K562 (cell line): Measurements from ENCODE around the gene NXPH4. TPM values are rescaled to one million over a fixed set of nuclear protein-coding genes. Genes with fewer than 3 reads are reported as not detected.

Experiments used
- CBX1 ChIP-seq: sonication (generic); IDR thresholded peaks from 2 replicates; pipeline ENCODE4 v1.6.1; 2016; ENCODE audit warnings: antibody characterized with exemption, low read depth, mild to moderate bottlenecking
- CC2D1A ChIP-seq: fragments of 450-650 bp; IDR thresholded peaks from 2 replicates; pipeline ENCODE4 v1.6.1; 2017; ENCODE audit warnings: mild to moderate bottlenecking
- ETV1 ChIP-seq: fragments of 450-650 bp; conservative IDR thresholded peaks from 2 replicates; pipeline ENCODE4 v1.6.1; 2016; ENCODE audit warnings: missing genetic modification characterization, control low read depth, low read depth, missing compliant biosample characterization
- ILF3 ChIP-seq: fragments of 450-650 bp; IDR thresholded peaks from 2 replicates; pipeline ENCODE4 v1.6.1; 2018; ENCODE audit warnings: antibody characterized with exemption, mild to moderate bottlenecking, moderate library complexity, borderline replicate concordance
- JUN ChIP-seq, 2 experiments: sonication (generic) in 1 of 2; formaldehyde crosslinking in 1 of 2; IDR thresholded peaks; 2 replicates each; pipeline versions ENCODE4 v1.6.1 to v1.8.0; 2012 to 2022; ENCODE audit warnings: borderline replicate concordance in 2 of 2, mild to moderate bottlenecking in 2 of 2, improper control_type of control experiment in 1 of 2, low read depth in 1 of 2, low read length in 1 of 2, missing genetic modification reagents in 1 of 2
- JUND ChIP-seq, 2 experiments: IDR thresholded peaks; 2 replicates in 1 of 2; 3 replicates in 1 of 2; pipeline ENCODE4 v1.6.1; 2011; ENCODE audit warnings: borderline replicate concordance in 2 of 2, low read depth in 2 of 2, low read length in 2 of 2, improper control_type of control experiment in 1 of 2, missing biosample characterization in 1 of 2, missing genetic modification characterization in 1 of 2, missing genetic modification reagents in 1 of 2
- MAZ ChIP-seq, 2 experiments: fragments of 450-650 bp in 1 of 2; sonication (generic) in 1 of 2; formaldehyde crosslinking; IDR thresholded peaks in 1 of 2; conservative IDR thresholded peaks in 1 of 2; 2 replicates each; pipeline versions ENCODE4 v1.4.0 to v1.5.0; 2020; ENCODE audit warnings: mild to moderate bottlenecking in 1 of 2, missing genetic modification reagents in 1 of 2
- MCM5 ChIP-seq: fragments of 450-650 bp; IDR thresholded peaks from 2 replicates; pipeline ENCODE4 v1.6.1; 2016; ENCODE audit warnings: low read depth
- MED1 ChIP-seq: sonication (generic); formaldehyde crosslinking; IDR thresholded peaks from 2 replicates; pipeline ENCODE4 v1.8.1; 2023; ENCODE audit warnings: missing genetic modification reagents, borderline replicate concordance
- MYC ChIP-seq, 2 experiments: fragments of 250-450 bp in 1 of 2; sonication (Bioruptor Pico) in 1 of 2; IDR thresholded peaks; 2 replicates each; pipeline versions ENCODE4 v1.5.1 to v1.6.1; 2012 to 2021; ENCODE audit warnings: low read depth in 2 of 2, borderline replicate concordance in 1 of 2, improper control_type of control experiment in 1 of 2, low read length in 1 of 2, mild to moderate bottlenecking in 1 of 2, moderate library complexity in 1 of 2
- NBN ChIP-seq: fragments of 450-650 bp; IDR thresholded peaks from 2 replicates; pipeline ENCODE4 v1.6.1; 2016; ENCODE audit warnings: low read depth, mild to moderate bottlenecking
- PPARD ChIP-seq: fragments of 250-450 bp; sonication (Bioruptor Pico); IDR thresholded peaks from 2 replicates; pipeline ENCODE4 v1.8.0; 2022; ENCODE audit warnings: inconsistent platforms, mild to moderate bottlenecking, moderate library complexity
- RUNX1 ChIP-seq: sonication (generic); IDR thresholded peaks from 2 replicates; pipeline ENCODE4 v1.6.1; 2016; ENCODE audit warnings: antibody characterized with exemption, low read depth
- SIX5 ChIP-seq, 2 experiments: IDR thresholded peaks; 2 replicates each; pipeline ENCODE4 v1.6.1; 2011; ENCODE audit warnings: low read length in 2 of 2, borderline replicate concordance in 1 of 2, low read depth in 1 of 2, mild to moderate bottlenecking in 1 of 2, moderate library complexity in 1 of 2; ENCODE audit not compliant: insufficient read depth in 1 of 2
- TCF3 ChIP-seq: sonication (generic); formaldehyde crosslinking; IDR thresholded peaks from 2 replicates; pipeline ENCODE4 v1.4.0; 2020; ENCODE audit warnings: mild to moderate bottlenecking, missing genetic modification reagents
- ZFP36 ChIP-seq: fragments of 150-350 bp; IDR thresholded peaks from 2 replicates; pipeline ENCODE4 v1.6.1; 2018; ENCODE audit warnings: low read length, low read depth; ENCODE audit not compliant: partially characterized antibody
- ZNF124 ChIP-seq: sonication (generic); formaldehyde crosslinking; IDR thresholded peaks from 2 replicates; pipeline ENCODE4 v1.8.1; 2022; ENCODE audit warnings: missing genetic modification reagents
- polyA plus RNA-seq, 8 experiments: library from polyadenylated mRNA; depleted of rRNA in 4 of 8; stranded (reverse) in 5 of 8; unstranded in 3 of 8; fragments of >200 nt; fragmentation: Nextera tagmentation in 2 of 8; fragmentation: Illumina TruSeq in 1 of 8; extraction: Ambion mirVana in 2 of 8; extraction: Trizol in 1 of 8; gene quantifications; 2 replicates each; pipeline versions ENCODE4 v1.2.1 to v1.2.3, GENCODE V29; 2011 to 2014; ENCODE audit warnings: inconsistent platforms in 1 of 8, missing spikeins in 1 of 8
- total RNA-seq, 7 experiments: library from RNA; depleted of rRNA in 6 of 7; stranded (reverse); fragments of >200 nt in 6 of 7; fragmentation: Illumina TruSeq in 2 of 7; extraction: Trizol in 2 of 7; gene quantifications; 2 replicates each; pipeline versions ENCODE4 v1.2.1 to v1.2.3, GENCODE V29; 2011 to 2021; ENCODE audit warnings: low replicate concordance in 1 of 7
- TF ChIP-seq, protein P1 (sequence below): fragments of 200-800 bp; sonication (Bioruptor generic); IDR thresholded peaks from 2 replicates; pipeline ENCODE4 v1.6.1; 2017; ENCODE audit warnings: missing genetic modification characterization, missing compliant biosample characterization
- TF ChIP-seq, protein P2 (sequence below), 2 experiments: IDR thresholded peaks; 2 replicates each; pipeline ENCODE4 v1.6.1; 2012; ENCODE audit warnings: improper control_type of control experiment in 2 of 2, low read depth in 2 of 2, low read length in 2 of 2, borderline replicate concordance in 1 of 2
- TF ChIP-seq, protein P3 (sequence below): fragments of 450-650 bp; formaldehyde crosslinking; IDR thresholded peaks from 2 replicates; pipeline ENCODE4 v1.4.0; 2020; ENCODE audit warnings: mild to moderate bottlenecking, moderate library complexity

The NXPH4 gene
- total and polyA plus RNA-seq, 9 of the 15 experiments (the other 6 are each of a cell fraction or from before 2014, with no cell fraction given): 0.49 to 2.7 (median 1.1) TPM; not detected in 4

DNA sequence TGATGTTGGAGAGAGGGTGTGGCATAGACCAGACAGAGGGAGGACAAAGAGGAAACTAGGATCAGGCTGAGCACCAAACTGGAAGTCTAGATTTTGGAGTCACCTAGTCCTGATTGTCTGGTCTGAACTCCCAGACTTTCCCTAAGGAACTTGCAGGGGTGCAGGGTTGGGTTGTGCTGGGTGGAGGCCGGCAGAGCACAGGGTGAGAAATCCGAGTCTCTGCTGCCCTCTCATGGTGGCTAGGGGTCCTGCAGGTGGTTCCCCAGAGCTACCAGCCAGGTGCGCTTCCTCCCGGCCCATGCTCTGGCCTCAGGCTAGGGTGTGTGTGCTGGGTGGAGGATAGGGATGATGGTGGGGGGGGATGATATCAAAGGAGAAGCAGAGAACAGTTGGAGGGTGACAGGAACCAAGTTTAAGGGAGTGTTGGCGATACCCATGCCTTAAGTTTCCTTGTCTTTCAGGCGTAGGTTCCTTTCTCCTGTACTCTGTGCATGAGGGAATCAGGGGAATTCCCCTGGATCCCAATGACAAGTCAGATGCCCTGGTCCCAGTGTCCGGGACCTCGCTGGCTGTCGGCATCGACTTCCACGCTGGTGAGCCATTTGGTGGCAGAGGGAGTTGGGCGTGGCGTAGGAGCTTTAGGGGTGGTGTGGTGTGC is 33.5 kb upstream of the NXPH4 start (continued):
- no peak for TF ChIP-seq PPARD (CRISPR knock-in tag)
- TF ChIP-seq, protein P1, sequence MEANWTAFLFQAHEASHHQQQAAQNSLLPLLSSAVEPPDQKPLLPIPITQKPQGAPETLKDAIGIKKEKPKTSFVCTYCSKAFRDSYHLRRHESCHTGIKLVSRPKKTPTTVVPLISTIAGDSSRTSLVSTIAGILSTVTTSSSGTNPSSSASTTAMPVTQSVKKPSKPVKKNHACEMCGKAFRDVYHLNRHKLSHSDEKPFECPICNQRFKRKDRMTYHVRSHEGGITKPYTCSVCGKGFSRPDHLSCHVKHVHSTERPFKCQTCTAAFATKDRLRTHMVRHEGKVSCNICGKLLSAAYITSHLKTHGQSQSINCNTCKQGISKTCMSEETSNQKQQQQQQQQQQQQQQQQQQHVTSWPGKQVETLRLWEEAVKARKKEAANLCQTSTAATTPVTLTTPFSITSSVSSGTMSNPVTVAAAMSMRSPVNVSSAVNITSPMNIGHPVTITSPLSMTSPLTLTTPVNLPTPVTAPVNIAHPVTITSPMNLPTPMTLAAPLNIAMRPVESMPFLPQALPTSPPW: no peak
- TF ChIP-seq ILF3: no peak
- TF ChIP-seq JUND (IDR thresholded peaks at IDR 0.05; ENCODE audit: borderline replicate concordance, low read depth, low read length): peak; percentile 27; the same call in 1 of the 2 replicates
- no peak for TF ChIP-seq JUND (tag; IDR thresholded peaks at IDR 0.05; ENCODE audit: borderline replicate concordance, low read depth, low read length)
- TF ChIP-seq ETV1 (tag): no peak
- TF ChIP-seq CBX1: no peak
- TF ChIP-seq MCM5: no peak
- TF ChIP-seq, protein P2, sequence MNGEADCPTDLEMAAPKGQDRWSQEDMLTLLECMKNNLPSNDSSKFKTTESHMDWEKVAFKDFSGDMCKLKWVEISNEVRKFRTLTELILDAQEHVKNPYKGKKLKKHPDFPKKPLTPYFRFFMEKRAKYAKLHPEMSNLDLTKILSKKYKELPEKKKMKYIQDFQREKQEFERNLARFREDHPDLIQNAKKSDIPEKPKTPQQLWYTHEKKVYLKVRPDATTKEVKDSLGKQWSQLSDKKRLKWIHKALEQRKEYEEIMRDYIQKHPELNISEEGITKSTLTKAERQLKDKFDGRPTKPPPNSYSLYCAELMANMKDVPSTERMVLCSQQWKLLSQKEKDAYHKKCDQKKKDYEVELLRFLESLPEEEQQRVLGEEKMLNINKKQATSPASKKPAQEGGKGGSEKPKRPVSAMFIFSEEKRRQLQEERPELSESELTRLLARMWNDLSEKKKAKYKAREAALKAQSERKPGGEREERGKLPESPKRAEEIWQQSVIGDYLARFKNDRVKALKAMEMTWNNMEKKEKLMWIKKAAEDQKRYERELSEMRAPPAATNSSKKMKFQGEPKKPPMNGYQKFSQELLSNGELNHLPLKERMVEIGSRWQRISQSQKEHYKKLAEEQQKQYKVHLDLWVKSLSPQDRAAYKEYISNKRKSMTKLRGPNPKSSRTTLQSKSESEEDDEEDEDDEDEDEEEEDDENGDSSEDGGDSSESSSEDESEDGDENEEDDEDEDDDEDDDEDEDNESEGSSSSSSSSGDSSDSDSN (IDR thresholded peaks at IDR 0.05; ENCODE audit: borderline replicate concordance in 1 of 2, low read depth in 2 of 2, low read length in 2 of 2): no peak
- TF ChIP-seq ZFP36: no peak
- TF ChIP-seq SIX5 (IDR thresholded peaks at IDR 0.05; ENCODE audit: borderline replicate concordance in 1 of 2, insufficient read depth in 1 of 2, low read depth in 1 of 2, low read length in 2 of 2): no peak
- no peak for TF ChIP-seq MED1 (CRISPR knock-in tag)
- peak; percentile 4 to 50; a peak in 2 of 4 replicates for TF ChIP-seq MAZ (CRISPR knock-in tag; conservative IDR thresholded peaks at IDR 0.05 in 1 of 2, IDR thresholded peaks at IDR 0.05 in 1 of 2)
- TF ChIP-seq JUN (IDR thresholded peaks at IDR 0.05; ENCODE audit: borderline replicate concordance, low read depth, low read length): no peak
- TF ChIP-seq JUN (CRISPR knock-in tag; IDR thresholded peaks at IDR 0.05; ENCODE audit: borderline replicate concordance): no peak
- TF ChIP-seq, protein P3, sequence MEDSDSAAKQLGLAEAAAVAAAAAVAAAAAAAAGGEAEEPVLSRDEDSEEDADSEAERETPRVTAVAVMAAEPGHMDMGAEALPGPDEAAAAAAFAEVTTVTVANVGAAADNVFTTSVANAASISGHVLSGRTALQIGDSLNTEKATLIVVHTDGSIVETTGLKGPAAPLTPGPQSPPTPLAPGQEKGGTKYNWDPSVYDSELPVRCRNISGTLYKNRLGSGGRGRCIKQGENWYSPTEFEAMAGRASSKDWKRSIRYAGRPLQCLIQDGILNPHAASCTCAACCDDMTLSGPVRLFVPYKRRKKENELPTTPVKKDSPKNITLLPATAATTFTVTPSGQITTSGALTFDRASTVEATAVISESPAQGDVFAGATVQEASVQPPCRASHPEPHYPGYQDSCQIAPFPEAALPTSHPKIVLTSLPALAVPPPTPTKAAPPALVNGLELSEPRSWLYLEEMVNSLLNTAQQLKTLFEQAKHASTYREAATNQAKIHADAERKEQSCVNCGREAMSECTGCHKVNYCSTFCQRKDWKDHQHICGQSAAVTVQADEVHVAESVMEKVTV: peak; percentile 74; the same call in 1 of the 2 replicates
- 0 out of 2 replicates have a peak, but pooled peaks have one; percentile 34 for TF ChIP-seq MYC (IDR thresholded peaks at IDR 0.05; ENCODE audit: low read depth, low read length)
- TF ChIP-seq MYC (CRISPR knock-in tag; IDR thresholded peaks at IDR 0.05; ENCODE audit: borderline replicate concordance, low read depth): no peak
- TF ChIP-seq ZNF124 (CRISPR knock-in tag): no peak
- no peak for TF ChIP-seq TCF3
- TF ChIP-seq NBN: no peak
- peak; percentile 72; the same call in 1 of the 2 replicates for TF ChIP-seq CC2D1A
- TF ChIP-seq RUNX1: no peak
